SH-SY5Y (cell line): ENCODE measurements around the gene ALG1L2.

Experiments
- GATA2 ChIP-seq: IDR thresholded peaks from 2 replicates; pipeline ENCODE4 v1.6.1; 2011; ENCODE audit warnings: mild to moderate bottlenecking, low read depth, low read length
- GATA3 ChIP-seq: IDR thresholded peaks from 2 replicates; pipeline ENCODE4 v1.6.1; 2011; ENCODE audit warnings: low read depth, mild to moderate bottlenecking, low read length, moderate library complexity

DNA sequence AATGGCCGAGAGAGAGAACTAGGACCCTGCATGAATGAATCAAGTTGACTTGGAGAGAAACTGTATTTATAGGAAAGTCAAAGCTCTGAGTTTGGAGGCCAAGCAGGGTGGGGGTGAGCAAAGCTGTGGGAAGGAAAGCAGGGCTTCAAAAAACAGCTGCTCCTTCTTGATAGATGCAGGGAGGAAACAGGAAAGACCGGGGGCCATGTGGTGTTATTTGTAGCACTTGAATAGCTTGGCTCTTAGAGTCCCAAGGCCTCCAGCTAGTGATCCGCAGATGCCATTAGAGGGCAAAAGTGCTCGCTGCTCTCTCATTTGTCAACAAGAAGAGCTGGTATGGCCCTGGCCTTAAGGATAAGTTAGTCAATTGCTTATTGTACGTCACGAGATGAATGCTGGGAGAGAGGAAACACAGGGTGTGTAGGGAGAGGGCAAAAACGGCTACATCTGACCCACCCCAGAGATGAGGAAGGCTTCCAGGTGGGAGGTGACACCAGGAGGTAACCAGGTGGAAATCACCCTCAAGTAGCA is at the start of gene ALG1L2:
- TF ChIP-seq GATA2 (no peak), GATA3 (no peak)
